ENCODE data around the gene SUN1.

- no peak for TF ChIP-seq GATA2 (IDR thresholded peaks at IDR 0.05; ENCODE audit: low read depth, low read length)
- TF ChIP-seq GATA3 (IDR thresholded peaks at IDR 0.05; ENCODE audit: low read depth, low read length): no peak
Measured at GRCh38 chr7:821688-822087, 10.6 kb upstream of the SUN1 start.

Measured in SH-SY5Y (cell line).